GM12875 (cell line): Measurements from ENCODE around the gene SH3BP2.
"Not testable (repeated sequence)": the region's sequence is repeated elsewhere in the genome, so short reads cannot be mapped to it uniquely, and the experiment has no call there.

Source experiments
- H3K4me3 ChIP-seq: one replicate; pipeline ENCODE4 v1.5.1; 2011; ENCODE audit warnings: low read depth, low read length, control low read depth
- CTCF ChIP-seq: IDR thresholded peaks from 2 replicates; pipeline ENCODE4 v1.5.1; 2011; ENCODE audit warnings: low read depth, mild to moderate bottlenecking, control low read depth, inconsistent platforms, low read length, moderate library complexity, borderline replicate concordance; ENCODE audit not compliant: insufficient read depth

The SH3BP2 gene

GRCh38 chr4:2765832-2766526 lies 26.9 kb upstream of the SH3BP2 start:
- no peak overlapping the region for H3K4me3 ChIP-seq
- no peak for TF ChIP-seq CTCF

GRCh38 chr4:2767046-2767704 lies 25.7 kb upstream of the SH3BP2 start:
- TF ChIP-seq CTCF: no peak
- no peak overlapping the region for H3K4me3 ChIP-seq

- H3K4me3 ChIP-seq: no peak overlapping the region
- TF ChIP-seq CTCF: no peak
Measured at GRCh38 chr4:2767705-2768074, 25.2 kb upstream of the SH3BP2 start.

- no peak for TF ChIP-seq CTCF
- no peak overlapping the region for H3K4me3 ChIP-seq
Measured at GRCh38 chr4:2768124-2768523, 24.8 kb upstream of the SH3BP2 start.

- no peak for TF ChIP-seq CTCF
- H3K4me3 ChIP-seq: no peak overlapping the region
Measured at GRCh38 chr4:2768921-2769336, 24.0 kb upstream of the SH3BP2 start.

GRCh38 chr4:2771264-2771663 lies 21.6 kb upstream of the SH3BP2 start:
- no peak overlapping the region for H3K4me3 ChIP-seq
- no peak for TF ChIP-seq CTCF

GRCh38 chr4:2780643-2781042 lies 12.2 kb upstream of the SH3BP2 start:
- not testable (repeated sequence) for H3K4me3 ChIP-seq

- H3K4me3 ChIP-seq: no peak overlapping the region
- TF ChIP-seq CTCF: no peak
Measured at GRCh38 chr4:2781911-2782310, 11.0 kb upstream of the SH3BP2 start.
